HG03439 (cell line): ENCODE measurements around the gene DNM3.
A peak's percentile ranks its signal among the peaks of the same experiment; 100 is the strongest.
"Not testable (repeated sequence)": the region's sequence is repeated elsewhere in the genome, so short reads cannot be mapped to it uniquely, and the experiment has no call there.

Experiments used
- ATAC-seq: cut with Tn5 transposase; IDR thresholded peaks from one replicate; pipeline ENCODE4 v1.9.1; 2021; ENCODE audit warnings: mild to moderate bottlenecking, moderate library complexity; ENCODE audit not compliant: unreplicated experiment

DNM3 gene

DNA sequence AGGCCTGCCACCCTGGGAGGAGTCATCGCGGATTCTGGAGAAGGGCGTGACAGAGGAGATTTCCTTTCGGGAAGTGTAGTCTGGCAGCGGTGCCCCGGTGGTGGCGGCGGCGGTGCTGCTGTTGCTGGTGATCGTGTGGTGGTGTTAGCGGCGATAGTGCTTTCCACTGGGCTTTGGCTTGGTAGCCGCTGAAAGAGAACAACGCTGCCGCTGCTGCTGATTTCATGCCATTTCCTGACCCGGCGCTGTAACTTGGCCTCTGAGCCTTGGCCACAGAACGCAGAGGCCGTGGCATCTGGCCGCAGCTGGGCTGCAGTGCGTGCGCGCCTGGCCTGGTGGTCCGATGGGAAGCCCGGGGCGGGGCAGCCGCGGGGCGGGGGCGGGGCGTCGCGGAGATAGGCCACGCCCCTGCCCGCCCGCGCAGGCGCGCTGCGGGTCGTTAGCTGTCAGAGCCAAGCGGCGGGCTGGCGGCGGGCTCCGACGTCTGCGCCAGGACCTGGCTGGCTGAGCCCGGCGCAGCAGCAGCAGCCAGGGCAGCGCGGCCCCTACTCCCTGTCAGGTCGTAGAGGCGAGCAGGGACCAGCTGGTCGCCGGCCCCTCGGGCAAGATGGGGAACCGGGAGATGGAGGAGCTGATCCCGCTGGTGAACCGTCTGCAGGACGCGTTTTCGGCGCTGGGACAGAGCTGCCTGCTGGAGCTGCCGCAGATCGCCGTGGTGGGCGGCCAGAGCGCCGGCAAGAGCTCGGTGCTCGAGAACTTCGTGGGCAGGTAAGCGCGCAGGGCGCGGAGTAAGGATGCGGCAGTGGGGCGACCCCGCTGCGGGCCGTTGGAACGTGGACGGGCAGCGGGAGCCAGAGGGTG, at the start of gene DNM3:
Gene DNM3 (plus strand): TSS at position 449 of the 861 bp plus-strand sequence. CDS start 159 bp downstream, at position 608.
- ATAC-seq: peak; percentile 93

- no peak for ATAC-seq
Observed at GRCh38 chr1:171792656-171793369, 48.5 kb upstream of the DNM3 start.

- ATAC-seq: no peak
Observed at GRCh38 chr1:171793636-171794035, 47.7 kb upstream of the DNM3 start.

DNA sequence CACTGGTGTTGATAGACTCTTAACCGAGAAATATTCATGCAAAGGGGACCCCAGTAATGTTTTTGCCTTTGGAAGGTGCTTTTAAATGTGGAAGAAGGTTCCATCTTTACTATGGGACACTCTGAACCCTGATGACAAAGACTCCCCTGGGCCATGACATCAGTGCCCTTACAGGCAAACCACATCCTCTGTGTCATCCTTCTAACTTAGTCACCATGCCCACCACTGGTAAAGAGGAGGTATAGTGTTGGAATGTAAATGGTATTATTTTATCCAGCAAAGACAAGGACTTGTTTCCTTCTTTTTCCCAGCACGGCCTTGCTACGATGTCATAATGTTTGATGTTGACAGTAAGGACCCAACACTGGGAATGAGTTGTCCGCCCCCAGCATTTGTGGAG, 47.2 kb upstream of the DNM3 start:
- ATAC-seq: no peak

GRCh38 chr1:171796592-171796991, 44.7 kb upstream of the DNM3 start:
- ATAC-seq: no peak

- ATAC-seq: no peak
Observed at GRCh38 chr1:171798311-171798710, 43.0 kb upstream of the DNM3 start.

- ATAC-seq: no peak
Observed at GRCh38 chr1:171798765-171799164, 42.5 kb upstream of the DNM3 start.

DNA sequence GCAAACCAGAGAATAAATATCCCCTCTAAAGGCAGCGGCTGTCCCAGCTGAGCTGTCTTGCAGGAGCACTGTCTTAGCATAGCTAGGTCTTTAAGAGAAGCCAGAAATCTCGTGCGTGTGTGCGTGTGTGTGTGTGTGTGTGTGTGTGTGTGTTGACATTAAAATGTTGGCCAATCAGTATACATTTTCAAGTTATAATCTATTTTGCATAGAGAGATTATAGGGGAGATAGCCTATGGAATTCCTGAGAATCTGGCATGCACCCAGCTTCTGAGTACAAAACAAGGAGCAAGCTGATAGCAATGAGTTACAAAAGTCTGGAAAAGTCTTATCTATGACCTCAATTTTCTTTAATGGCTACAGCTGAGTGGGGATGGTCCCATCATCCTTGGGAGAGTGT, 42.1 kb upstream of the DNM3 start:
- ATAC-seq: no peak

- not testable (repeated sequence) for ATAC-seq
Observed at GRCh38 chr1:171799698-171800097, 41.6 kb upstream of the DNM3 start.

DNA sequence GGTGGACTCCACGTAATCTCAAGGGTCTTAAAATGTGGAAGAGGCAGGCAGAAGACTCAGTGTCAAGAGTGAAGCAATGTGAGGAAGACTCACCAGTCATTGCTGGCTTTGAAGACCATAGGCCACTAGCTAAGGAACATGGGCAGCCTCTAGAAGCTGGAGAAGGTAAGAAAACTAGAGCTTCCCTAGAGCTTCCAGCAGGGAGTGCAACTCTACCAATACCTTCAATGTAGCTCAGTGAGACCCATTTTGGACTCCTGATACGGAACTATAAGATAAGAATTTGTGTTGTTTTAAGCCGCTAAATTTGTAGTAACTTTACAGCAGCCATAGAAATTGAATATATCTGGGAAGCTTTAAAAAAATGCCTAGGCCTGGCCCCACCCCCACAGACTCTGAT, 41.0 kb upstream of the DNM3 start:
- ATAC-seq: no peak

- ATAC-seq: no peak
Observed at GRCh38 chr1:171800851-171801250, 40.4 kb upstream of the DNM3 start.

- ATAC-seq: no peak
Observed at GRCh38 chr1:171801487-171801891, 39.8 kb upstream of the DNM3 start.

- ATAC-seq: no peak
Observed at GRCh38 chr1:171802207-171802606, 39.1 kb upstream of the DNM3 start.

DNA sequence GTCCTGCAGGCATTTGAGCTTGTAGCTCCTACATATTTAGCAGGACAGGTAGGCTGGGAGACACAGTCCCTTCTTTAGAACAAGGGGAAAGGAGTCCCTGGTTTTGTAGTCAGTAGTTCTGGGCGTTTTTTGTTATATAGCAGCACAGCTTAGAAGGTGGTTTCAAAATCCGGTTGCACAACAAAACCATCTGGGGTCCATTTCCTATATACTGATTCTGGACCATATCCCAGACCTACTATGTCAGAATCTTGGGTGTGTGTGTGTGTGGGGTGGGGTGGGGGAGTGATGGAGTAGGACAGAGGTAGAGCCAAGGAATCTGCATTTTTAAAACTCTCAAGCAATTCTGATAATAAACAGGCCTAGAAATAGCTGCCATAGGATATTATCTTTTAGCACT, 38.3 kb upstream of the DNM3 start:
- ATAC-seq: no peak

- ATAC-seq: no peak
Observed at GRCh38 chr1:171803461-171804022, 37.8 kb upstream of the DNM3 start.

- ATAC-seq: peak; percentile 88
Observed at GRCh38 chr1:171805395-171806115, 35.7 kb upstream of the DNM3 start.

DNA sequence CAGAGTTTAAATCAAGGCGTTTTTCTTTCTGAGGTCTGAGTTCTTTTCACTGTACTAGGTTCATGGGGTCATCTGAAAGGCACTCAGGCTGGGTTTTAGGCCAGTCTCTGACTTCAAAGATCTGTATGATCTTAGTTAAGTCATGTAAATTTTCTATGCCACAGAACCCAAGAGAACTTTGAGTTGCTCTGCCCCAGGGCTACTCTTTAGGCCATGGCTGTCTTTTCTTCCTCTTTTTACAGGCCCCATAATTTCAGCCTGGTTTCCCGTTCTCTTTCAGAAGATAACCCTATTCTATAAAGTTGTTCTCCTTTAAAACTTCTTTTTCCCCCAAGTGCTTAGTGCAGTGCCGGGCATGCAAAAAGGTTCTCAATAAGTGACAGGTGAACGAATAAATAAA, 33.7 kb upstream of the DNM3 start:
- no peak for ATAC-seq

DNA sequence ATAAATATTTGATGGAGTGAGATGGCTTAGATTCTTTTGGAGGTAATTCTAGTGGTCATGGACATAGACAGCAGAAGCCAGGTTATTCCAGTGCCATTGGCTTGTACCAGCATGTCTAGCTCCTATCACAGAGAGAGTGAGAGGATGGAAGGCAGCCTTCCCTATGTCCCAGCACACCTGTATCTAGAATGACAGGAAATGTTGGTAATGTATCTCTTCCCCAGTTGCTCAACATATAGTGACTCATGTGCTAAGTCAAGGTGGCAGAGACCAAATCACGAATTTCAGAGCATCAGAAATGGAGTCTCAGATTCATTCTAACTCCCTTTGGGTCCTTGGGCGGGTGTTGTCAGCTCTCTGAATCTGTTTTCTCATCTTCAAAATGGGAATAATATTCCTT, 31.5 kb upstream of the DNM3 start:
- no peak for ATAC-seq

DNA sequence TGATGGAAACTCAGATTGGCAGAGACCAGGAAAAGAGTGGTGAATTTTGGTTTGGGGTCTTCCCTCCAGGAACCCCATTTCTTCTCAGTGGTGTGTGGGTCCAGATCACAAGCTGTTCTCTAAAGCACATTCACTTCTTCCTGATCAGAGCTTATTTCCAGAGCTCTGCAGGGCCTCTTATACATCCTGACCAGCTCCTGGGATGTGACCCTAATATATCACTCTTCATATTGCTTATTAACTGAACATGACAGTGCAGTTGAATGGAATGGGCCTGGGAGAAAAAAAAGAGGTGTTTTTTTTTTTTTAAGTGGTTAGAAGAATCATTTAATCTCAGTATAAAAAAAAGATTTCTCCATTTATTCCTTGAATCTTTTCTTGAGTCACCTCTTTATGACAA, 29.6 kb upstream of the DNM3 start:
- ATAC-seq: no peak

- ATAC-seq: no peak
Observed at GRCh38 chr1:171814692-171815091, 26.6 kb upstream of the DNM3 start.

GRCh38 chr1:171816300-171816901, 24.9 kb upstream of the DNM3 start:
- no peak for ATAC-seq
